HEK293 (cell line): Measurements from ENCODE around the gene MNDA.

Experiments used
- CTCF ChIA-PET: fragments of 350-600 bp; formaldehyde crosslinking; extraction: SDS; loops from one replicate; lab custom pipeline; 2021; ENCODE audit warnings: antibody characterized with exemption; lab: Yijun Ruan, JAX
- POLR2A ChIA-PET: fragments of 300-600 bp; formaldehyde crosslinking; extraction: SDS; loops from one replicate; lab custom pipeline; 2020; ENCODE audit warnings: antibody characterized with exemption, inconsistent platforms; lab: Yijun Ruan, JAX
- H3K27ac ChIP-seq: fragments of 200-500 bp; sonication (Bioruptor generic); 2 replicates; pipeline ENCODE4 v1.5.1; 2014; ENCODE audit warnings: low read depth, low read length, control low read depth, inconsistent platforms; ENCODE audit errors: extremely low read depth
- H3K36me3 ChIP-seq, 2 experiments: fragments of 200-500 bp in 1 of 2; sonication (Bioruptor generic) in 1 of 2; 1 replicate in 1 of 2; 2 replicates in 1 of 2; pipeline ENCODE4 v1.5.1; 2014 to 2017; ENCODE audit warnings: inconsistent platforms in 2 of 2, low read length in 2 of 2; ENCODE audit not compliant: control insufficient read depth in 2 of 2, insufficient read depth in 1 of 2
- H3K4me1 ChIP-seq: fragments of 200-500 bp; sonication (Bioruptor generic); 2 replicates; pipeline ENCODE4 v1.5.1; 2014; ENCODE audit warnings: mild to moderate bottlenecking, low read length, inconsistent platforms; ENCODE audit not compliant: control insufficient read depth, insufficient read depth
- H3K4me3 ChIP-seq: 2 replicates; pipeline ENCODE4 v1.5.1; 2011; ENCODE audit warnings: low read depth, mild to moderate bottlenecking, control low read depth, low read length, moderate library complexity
- H3K9me3 ChIP-seq: fragments of 200-500 bp; sonication (Bioruptor generic); 2 replicates; pipeline ENCODE4 v1.5.1; 2014; ENCODE audit warnings: low read depth, low read length, inconsistent platforms; ENCODE audit not compliant: control insufficient read depth, insufficient read depth
- IKZF3 ChIP-seq: fragments of 450-650 bp; IDR thresholded peaks from 2 replicates; pipeline ENCODE4 v1.5.0; 2018; ENCODE audit warnings: missing biosample characterization, mild to moderate bottlenecking, missing genetic modification characterization, moderate library complexity
- MZF1 ChIP-seq: fragments of 450-650 bp; formaldehyde crosslinking; IDR thresholded peaks from 2 replicates; pipeline ENCODE4 v1.5.1; 2017; ENCODE audit warnings: missing biosample characterization, missing genetic modification characterization, borderline replicate concordance
- OSR2 ChIP-seq: fragments of 450-650 bp; formaldehyde crosslinking; IDR thresholded peaks from 2 replicates; pipeline ENCODE4 v1.5.1; 2016; ENCODE audit warnings: missing biosample characterization, missing genetic modification characterization
- REPIN1 ChIP-seq: fragments of 450-650 bp; formaldehyde crosslinking; IDR thresholded peaks from 2 replicates; pipeline ENCODE4 v1.5.1; 2017; ENCODE audit warnings: missing biosample characterization, missing genetic modification characterization, low read depth
- SCRT2 ChIP-seq: fragments of 450-650 bp; formaldehyde crosslinking; IDR thresholded peaks from 2 replicates; pipeline ENCODE4 v1.5.1; 2016; ENCODE audit warnings: missing biosample characterization, missing genetic modification characterization
- SETDB1 ChIP-seq: IDR thresholded peaks from one replicate; pipeline ENCODE4 v1.6.1; 2017; ENCODE audit warnings: mild to moderate bottlenecking, low read length, moderate library complexity, mixed read lengths; ENCODE audit not compliant: insufficient read length
- ZBTB1 ChIP-seq: fragments of 450-650 bp; formaldehyde crosslinking; IDR thresholded peaks from 2 replicates; pipeline ENCODE4 v1.5.1; 2016; ENCODE audit warnings: missing biosample characterization, missing genetic modification characterization
- ZBTB20 ChIP-seq: fragments of 450-650 bp; formaldehyde crosslinking; IDR thresholded peaks from 2 replicates; pipeline ENCODE4 v1.5.1; 2016; ENCODE audit warnings: missing biosample characterization, missing genetic modification characterization
- ZIC2 ChIP-seq: fragments of 450-650 bp; formaldehyde crosslinking; IDR thresholded peaks from 2 replicates; pipeline ENCODE4 v1.5.1; 2016; ENCODE audit warnings: missing biosample characterization, missing genetic modification characterization
- ZNF121 ChIP-seq: fragments of 450-650 bp; formaldehyde crosslinking; IDR thresholded peaks from 2 replicates; pipeline ENCODE4 v1.5.1; 2016; ENCODE audit warnings: missing biosample characterization, missing genetic modification characterization
- ZNF138 ChIP-seq: fragments of 450-650 bp; formaldehyde crosslinking; IDR thresholded peaks from 2 replicates; pipeline ENCODE4 v1.5.1; 2016; ENCODE audit warnings: missing biosample characterization, missing genetic modification characterization, borderline replicate concordance
- ZNF169 ChIP-seq: fragments of 450-650 bp; formaldehyde crosslinking; IDR thresholded peaks from 2 replicates; pipeline ENCODE4 v1.5.1; 2016; ENCODE audit warnings: missing biosample characterization, missing genetic modification characterization
- ZNF19 ChIP-seq: fragments of 450-650 bp; formaldehyde crosslinking; IDR thresholded peaks from 2 replicates; pipeline ENCODE4; 2016; ENCODE audit warnings: missing biosample characterization, missing genetic modification characterization, low read depth
- ZNF202 ChIP-seq: fragments of 450-650 bp; formaldehyde crosslinking; IDR thresholded peaks from 2 replicates; pipeline ENCODE4 v1.5.1; 2016; ENCODE audit warnings: missing biosample characterization, missing genetic modification characterization, borderline replicate concordance
- ZNF223 ChIP-seq: fragments of 450-650 bp; formaldehyde crosslinking; IDR thresholded peaks from 2 replicates; pipeline ENCODE4 v1.5.1; 2016; ENCODE audit warnings: missing biosample characterization, missing genetic modification characterization
- ZNF501 ChIP-seq: fragments of 450-650 bp; formaldehyde crosslinking; IDR thresholded peaks from 2 replicates; pipeline ENCODE4 v1.5.1; 2016; ENCODE audit warnings: missing biosample characterization, missing genetic modification characterization
- ZNF529 ChIP-seq: fragments of 450-650 bp; formaldehyde crosslinking; IDR thresholded peaks from 2 replicates; pipeline ENCODE4 v1.5.1; 2017; ENCODE audit warnings: missing genetic modification characterization, missing biosample characterization; ENCODE audit not compliant: insufficient replicate concordance
- ZNF561 ChIP-seq: fragments of 450-650 bp; IDR thresholded peaks from 2 replicates; pipeline ENCODE4 v1.5.1; 2018; ENCODE audit warnings: missing biosample characterization, missing genetic modification characterization, borderline replicate concordance
- ZNF621 ChIP-seq: fragments of 450-650 bp; formaldehyde crosslinking; IDR thresholded peaks from 2 replicates; pipeline ENCODE4 v1.5.1; 2017; ENCODE audit warnings: missing biosample characterization, missing genetic modification characterization
- ZNF843 ChIP-seq: fragments of 450-650 bp; formaldehyde crosslinking; IDR thresholded peaks from 2 replicates; pipeline ENCODE4 v1.5.1; 2016; ENCODE audit warnings: missing biosample characterization, missing genetic modification characterization
- ZXDB ChIP-seq: fragments of 450-650 bp; formaldehyde crosslinking; IDR thresholded peaks from 2 replicates; pipeline ENCODE4 v1.5.1; 2016; ENCODE audit warnings: missing biosample characterization, missing genetic modification characterization
- TF ChIP-seq, protein P1 (sequence below): fragments of 450-650 bp; formaldehyde crosslinking; IDR thresholded peaks from 2 replicates; pipeline ENCODE4 v1.5.1; 2017; ENCODE audit warnings: missing biosample characterization, missing genetic modification characterization
- TF ChIP-seq, protein P2 (sequence below): fragments of 450-650 bp; formaldehyde crosslinking; IDR thresholded peaks from 2 replicates; pipeline ENCODE4 v1.5.1; 2016; ENCODE audit warnings: missing biosample characterization, missing genetic modification characterization
- TF ChIP-seq, protein P3 (sequence below): fragments of 450-650 bp; formaldehyde crosslinking; IDR thresholded peaks from 2 replicates; pipeline ENCODE4 v1.5.1; 2016; ENCODE audit warnings: missing biosample characterization, missing genetic modification characterization
- TF ChIP-seq, protein P4 (sequence below): fragments of 450-650 bp; formaldehyde crosslinking; IDR thresholded peaks from 2 replicates; pipeline ENCODE4 v1.5.1; 2016; ENCODE audit warnings: missing biosample characterization, missing genetic modification characterization
- TF ChIP-seq, protein P5 (sequence below): fragments of 450-650 bp; IDR thresholded peaks from 2 replicates; pipeline ENCODE4 v1.5.1; 2018; ENCODE audit warnings: missing biosample characterization, missing genetic modification characterization

MNDA gene

DNA sequence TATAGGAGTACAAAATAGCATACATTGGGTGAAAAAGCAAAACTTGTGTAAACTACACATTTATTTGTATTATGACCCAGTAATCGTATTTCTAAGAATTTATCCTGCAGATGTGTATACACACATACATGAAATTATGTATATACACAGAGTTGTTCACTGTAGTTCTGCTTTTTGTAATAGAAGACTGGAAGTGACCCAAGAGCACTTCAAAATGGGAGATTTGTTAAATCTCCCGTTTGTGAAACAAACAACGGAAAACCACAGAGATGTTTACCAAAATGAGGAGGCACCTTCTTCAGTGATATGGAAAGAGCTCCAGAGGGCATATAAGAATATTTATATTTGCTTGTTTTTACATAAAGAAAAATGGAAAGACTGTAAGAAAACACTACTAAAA lies 18.0 kb upstream of the MNDA start:
- no peaks in the 10 kb centered on the region for H3K9me3 ChIP-seq
- TF ChIP-seq, protein P1, sequence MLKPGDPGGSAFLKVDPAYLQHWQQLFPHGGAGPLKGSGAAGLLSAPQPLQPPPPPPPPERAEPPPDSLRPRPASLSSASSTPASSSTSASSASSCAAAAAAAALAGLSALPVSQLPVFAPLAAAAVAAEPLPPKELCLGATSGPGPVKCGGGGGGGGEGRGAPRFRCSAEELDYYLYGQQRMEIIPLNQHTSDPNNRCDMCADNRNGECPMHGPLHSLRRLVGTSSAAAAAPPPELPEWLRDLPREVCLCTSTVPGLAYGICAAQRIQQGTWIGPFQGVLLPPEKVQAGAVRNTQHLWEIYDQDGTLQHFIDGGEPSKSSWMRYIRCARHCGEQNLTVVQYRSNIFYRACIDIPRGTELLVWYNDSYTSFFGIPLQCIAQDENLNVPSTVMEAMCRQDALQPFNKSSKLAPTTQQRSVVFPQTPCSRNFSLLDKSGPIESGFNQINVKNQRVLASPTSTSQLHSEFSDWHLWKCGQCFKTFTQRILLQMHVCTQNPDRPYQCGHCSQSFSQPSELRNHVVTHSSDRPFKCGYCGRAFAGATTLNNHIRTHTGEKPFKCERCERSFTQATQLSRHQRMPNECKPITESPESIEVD = no peak
- TF ChIP-seq, protein P2, sequence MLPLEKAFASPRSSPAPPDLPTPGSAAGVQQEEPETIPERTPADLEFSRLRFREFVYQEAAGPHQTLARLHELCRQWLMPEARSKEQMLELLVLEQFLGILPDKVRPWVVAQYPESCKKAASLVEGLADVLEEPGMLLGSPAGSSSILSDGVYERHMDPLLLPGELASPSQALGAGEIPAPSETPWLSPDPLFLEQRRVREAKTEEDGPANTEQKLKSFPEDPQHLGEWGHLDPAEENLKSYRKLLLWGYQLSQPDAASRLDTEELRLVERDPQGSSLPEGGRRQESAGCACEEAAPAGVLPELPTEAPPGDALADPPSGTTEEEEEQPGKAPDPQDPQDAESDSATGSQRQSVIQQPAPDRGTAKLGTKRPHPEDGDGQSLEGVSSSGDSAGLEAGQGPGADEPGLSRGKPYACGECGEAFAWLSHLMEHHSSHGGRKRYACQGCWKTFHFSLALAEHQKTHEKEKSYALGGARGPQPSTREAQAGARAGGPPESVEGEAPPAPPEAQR (tag by site-specific recombination) = no peak
- TF ChIP-seq ZNF501 (tag by site-specific recombination) = no peak
- TF ChIP-seq MZF1 (tag by site-specific recombination) = no peak
- TF ChIP-seq OSR2 (tag by site-specific recombination) = no peak
- no peak for TF ChIP-seq ZNF138
- TF ChIP-seq ZBTB20 (tag by site-specific recombination) = no peak
- TF ChIP-seq ZNF561 (tag by site-specific recombination) = no peak
- TF ChIP-seq ZIC2 = no peak
- ChIA-PET POLR2A (no interaction called here), CTCF (no interaction called here)
- H3K36me3 ChIP-seq = no peaks in the 10 kb centered on the region
- H3K4me3 ChIP-seq = no peak overlapping the region
- no peaks in the 10 kb centered on the region for H3K4me1 ChIP-seq
- H3K27ac ChIP-seq = no peak overlapping the region

DNA sequence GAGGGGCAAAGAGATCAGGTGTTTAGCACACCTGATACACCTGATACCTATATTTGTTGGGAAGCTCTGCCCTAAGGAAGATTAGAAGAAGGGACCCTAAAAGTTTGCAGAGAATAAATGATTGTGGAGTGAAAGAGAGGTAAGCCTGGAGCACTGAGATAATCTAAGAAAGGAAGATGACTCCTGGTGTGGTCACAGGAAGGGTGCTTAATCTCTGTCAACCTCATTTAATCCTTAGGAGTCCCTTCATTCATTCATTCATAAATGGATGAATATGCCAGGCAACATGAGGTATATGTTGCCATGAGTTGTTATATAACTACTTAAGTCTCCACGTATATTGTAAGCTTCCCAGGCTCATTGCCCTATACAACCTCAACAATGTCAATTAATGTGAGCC lies 16.2 kb upstream of the MNDA start:
- no peak for TF ChIP-seq ZNF169 (tag by site-specific recombination)
- TF ChIP-seq SETDB1 = no peak
- no peak for TF ChIP-seq ZNF843 (tag by site-specific recombination)
- TF ChIP-seq SCRT2 (tag by site-specific recombination) = no peak
- TF ChIP-seq IKZF3 (tag by site-specific recombination) = no peak
- no peak for TF ChIP-seq REPIN1
- no peak for TF ChIP-seq ZNF621 (tag by site-specific recombination)
- TF ChIP-seq ZNF202 (tag by site-specific recombination) = no peak
- TF ChIP-seq, protein P3, sequence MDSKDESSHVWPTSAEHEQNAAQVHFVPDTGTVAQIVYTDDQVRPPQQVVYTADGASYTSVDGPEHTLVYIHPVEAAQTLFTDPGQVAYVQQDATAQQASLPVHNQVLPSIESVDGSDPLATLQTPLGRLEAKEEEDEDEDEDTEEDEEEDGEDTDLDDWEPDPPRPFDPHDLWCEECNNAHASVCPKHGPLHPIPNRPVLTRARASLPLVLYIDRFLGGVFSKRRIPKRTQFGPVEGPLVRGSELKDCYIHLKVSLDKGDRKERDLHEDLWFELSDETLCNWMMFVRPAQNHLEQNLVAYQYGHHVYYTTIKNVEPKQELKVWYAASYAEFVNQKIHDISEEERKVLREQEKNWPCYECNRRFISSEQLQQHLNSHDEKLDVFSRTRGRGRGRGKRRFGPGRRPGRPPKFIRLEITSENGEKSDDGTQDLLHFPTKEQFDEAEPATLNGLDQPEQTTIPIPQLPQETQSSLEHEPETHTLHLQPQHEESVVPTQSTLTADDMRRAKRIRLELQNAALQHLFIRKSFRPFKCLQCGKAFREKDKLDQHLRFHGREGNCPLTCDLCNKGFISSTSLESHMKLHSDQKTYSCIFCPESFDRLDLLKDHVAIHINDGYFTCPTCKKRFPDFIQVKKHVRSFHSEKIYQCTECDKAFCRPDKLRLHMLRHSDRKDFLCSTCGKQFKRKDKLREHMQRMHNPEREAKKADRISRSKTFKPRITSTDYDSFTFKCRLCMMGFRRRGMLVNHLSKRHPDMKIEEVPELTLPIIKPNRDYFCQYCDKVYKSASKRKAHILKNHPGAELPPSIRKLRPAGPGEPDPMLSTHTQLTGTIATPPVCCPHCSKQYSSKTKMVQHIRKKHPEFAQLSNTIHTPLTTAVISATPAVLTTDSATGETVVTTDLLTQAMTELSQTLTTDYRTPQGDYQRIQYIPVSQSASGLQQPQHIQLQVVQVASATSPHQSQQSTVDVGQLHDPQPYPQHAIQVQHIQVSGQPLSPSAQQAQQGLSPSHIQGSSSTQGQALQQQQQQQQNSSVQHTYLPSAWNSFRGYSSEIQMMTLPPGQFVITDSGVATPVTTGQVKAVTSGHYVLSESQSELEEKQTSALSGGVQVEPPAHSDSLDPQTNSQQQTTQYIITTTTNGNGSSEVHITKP = no peak
- no peak for TF ChIP-seq ZNF121 (tag by site-specific recombination)
- TF ChIP-seq ZNF19 (tag by site-specific recombination) = no peak
- no peak for TF ChIP-seq ZNF223
- no peak for TF ChIP-seq ZNF529
- TF ChIP-seq, protein P4, sequence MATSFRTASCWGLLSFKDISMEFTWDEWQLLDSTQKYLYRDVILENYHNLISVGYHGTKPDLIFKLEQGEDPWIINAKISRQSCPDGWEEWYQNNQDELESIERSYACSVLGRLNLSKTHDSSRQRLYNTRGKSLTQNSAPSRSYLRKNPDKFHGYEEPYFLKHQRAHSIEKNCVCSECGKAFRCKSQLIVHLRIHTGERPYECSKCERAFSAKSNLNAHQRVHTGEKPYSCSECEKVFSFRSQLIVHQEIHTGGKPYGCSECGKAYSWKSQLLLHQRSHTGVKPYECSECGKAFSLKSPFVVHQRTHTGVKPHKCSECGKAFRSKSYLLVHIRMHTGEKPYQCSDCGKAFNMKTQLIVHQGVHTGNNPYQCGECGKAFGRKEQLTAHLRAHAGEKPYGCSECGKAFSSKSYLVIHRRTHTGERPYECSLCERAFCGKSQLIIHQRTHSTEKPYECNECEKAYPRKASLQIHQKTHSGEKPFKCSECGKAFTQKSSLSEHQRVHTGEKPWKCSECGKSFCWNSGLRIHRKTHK (tag by site-specific recombination) = no peak
- TF ChIP-seq, protein P5, sequence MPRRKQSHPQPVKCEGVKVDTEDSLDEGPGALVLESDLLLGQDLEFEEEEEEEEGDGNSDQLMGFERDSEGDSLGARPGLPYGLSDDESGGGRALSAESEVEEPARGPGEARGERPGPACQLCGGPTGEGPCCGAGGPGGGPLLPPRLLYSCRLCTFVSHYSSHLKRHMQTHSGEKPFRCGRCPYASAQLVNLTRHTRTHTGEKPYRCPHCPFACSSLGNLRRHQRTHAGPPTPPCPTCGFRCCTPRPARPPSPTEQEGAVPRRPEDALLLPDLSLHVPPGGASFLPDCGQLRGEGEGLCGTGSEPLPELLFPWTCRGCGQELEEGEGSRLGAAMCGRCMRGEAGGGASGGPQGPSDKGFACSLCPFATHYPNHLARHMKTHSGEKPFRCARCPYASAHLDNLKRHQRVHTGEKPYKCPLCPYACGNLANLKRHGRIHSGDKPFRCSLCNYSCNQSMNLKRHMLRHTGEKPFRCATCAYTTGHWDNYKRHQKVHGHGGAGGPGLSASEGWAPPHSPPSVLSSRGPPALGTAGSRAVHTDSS (tag by site-specific recombination) = no peak
- no peak for TF ChIP-seq ZBTB1 (tag by site-specific recombination)
- no peak for TF ChIP-seq ZXDB (tag by site-specific recombination)

More for the DNA sequence above, 16.2 kb upstream of the MNDA start:
- no peaks in the 10 kb centered on the region for H3K9me3 ChIP-seq
- H3K4me3 ChIP-seq = no peak overlapping the region
- no peaks in the 10 kb centered on the region for H3K36me3 ChIP-seq
- no peaks in the 10 kb centered on the region for H3K4me1 ChIP-seq
- CTCF ChIA-PET = no interaction called here
- POLR2A ChIA-PET = no interaction called here
- H3K27ac ChIP-seq = no peak overlapping the region
